Measurements from ENCODE around the gene KCTD3.

DNA sequence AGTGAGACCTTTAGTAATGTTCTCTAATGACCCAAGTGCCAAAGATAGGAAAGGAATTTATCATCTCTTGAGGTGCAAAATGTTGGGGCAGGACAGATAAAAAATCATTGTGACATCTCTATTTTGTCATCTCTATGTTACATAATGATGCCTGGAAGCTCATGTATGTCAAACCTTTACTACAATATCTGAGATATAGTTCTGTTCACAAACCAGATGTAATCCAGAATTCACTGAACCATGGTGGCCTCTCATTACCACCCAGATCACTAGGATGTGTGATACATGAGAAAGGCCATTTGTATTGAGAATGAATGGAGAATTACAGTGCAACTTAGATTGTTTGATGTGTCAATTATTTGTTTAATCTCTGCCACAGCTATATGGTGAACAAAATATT is 22.0 kb upstream of the KCTD3 start:
- TF ChIP-seq, protein P1, sequence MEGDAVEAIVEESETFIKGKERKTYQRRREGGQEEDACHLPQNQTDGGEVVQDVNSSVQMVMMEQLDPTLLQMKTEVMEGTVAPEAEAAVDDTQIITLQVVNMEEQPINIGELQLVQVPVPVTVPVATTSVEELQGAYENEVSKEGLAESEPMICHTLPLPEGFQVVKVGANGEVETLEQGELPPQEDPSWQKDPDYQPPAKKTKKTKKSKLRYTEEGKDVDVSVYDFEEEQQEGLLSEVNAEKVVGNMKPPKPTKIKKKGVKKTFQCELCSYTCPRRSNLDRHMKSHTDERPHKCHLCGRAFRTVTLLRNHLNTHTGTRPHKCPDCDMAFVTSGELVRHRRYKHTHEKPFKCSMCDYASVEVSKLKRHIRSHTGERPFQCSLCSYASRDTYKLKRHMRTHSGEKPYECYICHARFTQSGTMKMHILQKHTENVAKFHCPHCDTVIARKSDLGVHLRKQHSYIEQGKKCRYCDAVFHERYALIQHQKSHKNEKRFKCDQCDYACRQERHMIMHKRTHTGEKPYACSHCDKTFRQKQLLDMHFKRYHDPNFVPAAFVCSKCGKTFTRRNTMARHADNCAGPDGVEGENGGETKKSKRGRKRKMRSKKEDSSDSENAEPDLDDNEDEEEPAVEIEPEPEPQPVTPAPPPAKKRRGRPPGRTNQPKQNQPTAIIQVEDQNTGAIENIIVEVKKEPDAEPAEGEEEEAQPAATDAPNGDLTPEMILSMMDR (IDR thresholded peaks at IDR 0.05): no peak
- TF ChIP-seq POLR2A (IDR thresholded peaks at IDR 0.05) (no peak), POLR2AphosphoS5 (IDR thresholded peaks at IDR 0.05) (no peak)
